GM18870 (cell line): ENCODE results near the gene CTNNA2.

ENCODE experiments used
- ATAC-seq: cut with Tn5 transposase; IDR thresholded peaks from one replicate; pipeline ENCODE4 v1.9.1; 2021; ENCODE audit warnings: moderate library complexity; ENCODE audit not compliant: unreplicated experiment

CTNNA2 gene

GRCh38 chr2:79512442-79513401 lies at the start of gene CTNNA2:
Gene CTNNA2 (plus strand): TSS chr2:79513051.
- no peak for ATAC-seq

GRCh38 chr2:79487399-79487798 lies 25.5 kb upstream of the CTNNA2 start:
- no peak for ATAC-seq

DNA sequence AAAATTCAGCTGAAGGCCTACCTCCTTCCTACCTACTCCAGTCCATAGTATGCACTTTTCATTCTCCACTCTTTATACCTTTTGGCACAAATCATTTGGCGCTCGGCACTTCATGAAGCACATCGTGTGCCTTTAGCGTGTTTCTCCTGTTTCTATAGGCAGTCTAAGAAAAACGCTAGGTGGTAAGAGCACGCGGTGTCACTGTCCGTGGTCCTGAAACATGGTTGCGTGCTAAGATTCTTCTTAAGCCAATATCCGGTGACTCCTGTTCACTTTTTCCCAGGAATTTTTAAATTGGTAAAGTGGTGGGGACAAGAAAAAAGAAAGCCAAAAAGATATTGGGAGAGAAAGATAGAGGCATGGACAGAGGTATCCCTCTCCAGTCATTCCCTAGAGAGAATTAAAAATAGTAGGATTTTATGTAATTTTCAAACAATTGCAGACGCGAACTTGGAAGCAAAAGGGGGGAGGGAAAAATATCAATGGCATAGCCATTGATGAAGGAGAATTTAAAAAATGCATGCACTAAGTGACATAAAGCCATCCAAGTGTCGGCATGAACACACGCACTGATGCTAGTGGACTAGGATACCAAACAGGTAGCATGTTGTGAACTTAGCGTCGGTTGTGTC lies 1.4 kb upstream of the CTNNA2 start:
- ATAC-seq: no peak

DNA sequence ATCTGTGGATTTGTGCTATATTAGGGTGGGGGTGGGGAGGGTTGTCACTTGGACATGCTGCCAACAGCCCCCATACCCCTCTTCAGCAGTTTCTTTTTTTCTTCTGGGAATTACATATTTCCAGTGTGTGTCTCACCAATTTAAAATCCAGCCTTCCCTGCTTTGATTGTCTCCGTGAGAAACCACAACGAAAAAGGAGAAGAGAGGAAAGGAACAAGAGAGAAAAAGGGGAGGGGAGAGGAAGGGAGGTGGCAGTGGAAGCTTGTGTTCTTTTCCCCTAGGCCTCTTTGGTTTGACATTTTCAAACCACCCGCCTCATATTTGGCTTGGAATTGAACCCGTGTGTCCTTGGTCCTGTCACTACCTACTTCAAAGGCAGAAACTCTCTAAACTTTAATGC lies 860 bp downstream of the CTNNA2 start:
- no peak for ATAC-seq

GRCh38 chr2:79529636-79530035 lies 16.8 kb downstream of the CTNNA2 start:
- no peak for ATAC-seq

DNA sequence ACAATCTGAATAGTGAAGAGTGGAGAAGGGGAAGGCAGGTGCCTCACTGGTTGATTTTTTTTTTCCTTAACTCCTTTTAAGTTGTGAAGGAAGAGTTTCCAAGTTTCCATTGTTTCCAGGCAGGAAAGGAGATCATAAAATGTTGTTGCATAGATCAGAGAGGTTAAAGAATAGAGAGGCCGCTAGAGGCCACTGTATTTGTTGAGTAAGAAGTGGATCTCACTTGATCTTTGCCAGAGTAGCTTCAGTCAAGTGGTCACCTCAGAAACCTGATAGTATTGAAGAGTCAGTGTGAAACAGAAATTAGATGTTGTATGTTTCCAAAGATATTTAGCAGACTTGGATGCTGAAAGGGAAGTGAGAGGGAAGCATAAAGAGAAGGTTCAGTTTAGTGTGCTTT lies 17.6 kb downstream of the CTNNA2 start:
- ATAC-seq: no peak

DNA sequence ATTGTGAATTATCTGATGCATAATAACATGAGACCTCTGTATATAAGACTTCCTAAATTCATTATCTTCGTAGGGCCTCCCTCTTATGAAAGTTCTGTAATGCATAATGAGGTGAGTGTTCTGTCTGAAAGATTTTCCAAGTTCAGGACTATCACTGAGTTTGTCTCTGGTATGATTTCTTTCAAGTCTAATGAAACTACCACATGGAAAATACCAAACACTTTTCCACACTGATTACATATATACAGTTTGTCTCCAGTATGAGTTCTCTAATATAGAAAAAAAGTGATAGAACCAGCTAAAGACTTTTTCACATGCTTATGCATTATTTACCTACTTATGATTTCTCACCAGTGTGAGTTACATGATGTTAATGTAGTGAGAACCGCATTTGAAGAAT lies 34.7 kb downstream of the CTNNA2 start:
- no peak for ATAC-seq

DNA sequence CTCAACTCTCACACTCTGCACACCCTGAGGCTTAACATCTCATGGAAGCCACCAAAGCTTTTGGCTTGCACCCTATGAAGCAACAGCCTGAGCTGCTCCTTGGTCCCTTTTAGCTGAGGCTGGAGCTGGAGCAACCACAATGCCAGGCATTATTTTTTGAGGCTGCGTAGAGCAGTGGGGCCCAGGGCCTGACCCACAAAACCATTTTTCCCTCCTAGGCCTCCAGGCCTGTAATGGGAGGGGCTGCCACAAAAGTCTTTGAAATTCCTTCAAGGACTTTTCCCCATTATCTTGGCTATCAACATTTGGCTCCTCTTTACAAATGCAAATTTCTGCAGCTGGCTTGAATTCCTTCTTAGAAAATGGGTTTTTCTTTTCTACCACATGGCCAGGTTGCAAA lies 39.8 kb downstream of the CTNNA2 start:
- no peak for ATAC-seq

DNA sequence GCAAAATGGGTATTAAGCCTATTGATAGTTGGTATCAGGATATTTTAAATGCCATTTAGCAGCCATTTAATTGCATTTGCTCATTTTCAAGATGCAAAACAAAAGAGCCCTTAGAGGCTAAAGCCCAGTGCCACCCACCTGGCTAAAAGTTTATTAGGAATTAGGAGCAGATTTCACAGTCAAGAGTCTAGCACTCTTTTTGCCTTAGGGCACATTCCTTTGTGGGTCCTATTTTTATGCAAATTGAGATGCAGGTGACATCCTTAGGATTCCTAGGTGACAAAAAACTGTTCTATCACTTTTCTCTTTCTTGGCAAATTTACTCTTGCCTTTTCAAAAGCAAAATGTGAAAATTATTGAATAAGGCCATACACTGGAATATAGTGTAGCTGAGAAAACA lies 42.0 kb downstream of the CTNNA2 start:
- no peak for ATAC-seq

DNA sequence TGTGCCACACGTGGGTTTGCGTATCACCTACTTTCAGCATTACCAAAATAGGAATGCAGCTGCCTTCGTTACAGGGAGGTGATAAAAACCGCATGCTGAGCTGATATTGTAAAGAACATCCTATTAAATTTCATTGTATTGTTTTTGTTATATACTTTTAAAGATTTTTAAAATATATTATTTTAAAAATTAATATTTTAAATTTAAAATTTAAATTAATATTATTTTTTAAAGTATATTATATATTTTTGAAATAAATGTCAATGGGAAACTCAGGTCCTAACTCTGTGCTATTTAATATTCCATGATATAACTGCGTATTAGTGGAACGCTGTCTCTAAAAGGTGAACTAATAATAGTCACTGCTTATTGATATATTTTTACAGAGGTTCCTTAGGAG lies 51.2 kb downstream of the CTNNA2 start:
- no peak for ATAC-seq

DNA sequence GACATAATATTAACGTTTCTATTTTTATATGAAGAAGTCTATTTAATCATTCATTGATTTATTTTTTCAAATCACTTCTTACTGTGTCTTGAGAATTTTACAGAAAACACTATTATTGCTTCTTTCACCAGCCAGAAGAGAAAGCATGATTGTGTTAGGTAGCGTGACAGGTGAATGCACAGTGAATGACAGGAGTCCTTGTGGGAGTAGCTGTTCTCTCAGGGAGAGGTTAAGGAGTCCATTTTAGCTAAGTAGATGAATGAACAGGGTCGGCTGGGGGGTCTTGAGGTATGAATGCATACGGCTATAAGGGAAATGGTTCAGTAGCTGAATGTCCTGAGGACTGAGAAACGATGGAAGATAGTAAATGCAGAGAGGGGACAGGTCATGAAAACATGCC lies 56.2 kb downstream of the CTNNA2 start:
- no peak for ATAC-seq

- ATAC-seq: no peak
Measured at GRCh38 chr2:79573895-79574674, 61.2 kb downstream of the CTNNA2 start.

- no peak for ATAC-seq
Measured at GRCh38 chr2:79576451-79576850, 63.6 kb downstream of the CTNNA2 start.

DNA sequence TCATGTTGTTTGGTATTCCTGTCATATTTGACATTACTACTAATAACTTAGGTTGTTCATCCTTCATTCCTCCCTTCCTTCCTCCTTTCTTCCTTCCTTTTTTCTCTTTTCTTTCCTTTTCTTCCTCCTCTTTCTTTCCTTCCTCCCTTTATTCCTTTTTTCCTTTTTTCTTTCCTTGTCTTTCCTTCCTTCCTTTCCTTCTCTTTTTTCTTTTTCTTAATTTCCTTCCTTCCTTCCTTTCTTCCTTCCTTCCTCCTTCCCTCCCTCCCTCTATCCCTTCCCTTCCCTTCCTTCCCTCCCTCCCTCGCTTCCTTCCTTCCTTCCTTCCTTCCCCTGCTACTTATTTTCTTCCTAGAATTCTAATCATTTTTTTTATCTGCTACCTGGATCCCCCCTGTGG lies 66.1 kb downstream of the CTNNA2 start:
- ATAC-seq: no peak

- no peak for ATAC-seq
Measured at GRCh38 chr2:79580175-79580574, 67.3 kb downstream of the CTNNA2 start.

DNA sequence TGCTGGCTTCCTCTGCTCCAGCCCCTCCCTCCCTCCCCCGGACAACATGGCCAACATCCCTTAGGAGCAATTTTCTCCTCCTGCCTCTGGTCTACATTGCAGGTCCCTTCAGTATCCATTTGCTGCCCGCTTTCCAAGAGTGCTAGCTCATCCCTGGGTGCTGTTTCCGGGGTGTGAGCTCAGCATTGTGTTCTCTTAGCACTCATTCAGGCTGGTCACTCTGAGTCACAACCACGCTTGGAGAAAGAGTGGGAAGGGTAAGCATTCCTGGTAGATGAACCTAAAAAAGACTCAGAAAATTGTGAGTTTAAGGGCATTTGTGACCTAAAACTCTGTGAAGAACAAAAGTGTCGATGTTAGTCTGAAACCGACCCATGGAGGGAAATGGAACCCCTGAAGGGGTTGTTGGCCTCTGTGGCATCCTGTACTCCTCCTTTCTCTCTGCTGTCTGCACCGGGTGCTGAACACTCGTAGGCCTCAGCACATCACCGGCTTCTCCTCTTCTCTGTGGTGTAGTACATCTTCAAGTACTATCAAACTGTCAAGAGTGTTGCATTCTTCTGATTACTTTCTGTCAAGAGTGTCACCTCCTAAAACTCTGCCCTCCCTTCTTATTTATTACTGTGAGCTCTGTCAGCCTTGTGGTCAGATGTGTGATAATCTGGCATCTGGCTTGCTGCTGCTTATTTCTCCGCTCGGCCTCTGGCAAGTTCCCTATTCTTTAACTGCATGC lies 73.0 kb downstream of the CTNNA2 start:
- no peak for ATAC-seq

DNA sequence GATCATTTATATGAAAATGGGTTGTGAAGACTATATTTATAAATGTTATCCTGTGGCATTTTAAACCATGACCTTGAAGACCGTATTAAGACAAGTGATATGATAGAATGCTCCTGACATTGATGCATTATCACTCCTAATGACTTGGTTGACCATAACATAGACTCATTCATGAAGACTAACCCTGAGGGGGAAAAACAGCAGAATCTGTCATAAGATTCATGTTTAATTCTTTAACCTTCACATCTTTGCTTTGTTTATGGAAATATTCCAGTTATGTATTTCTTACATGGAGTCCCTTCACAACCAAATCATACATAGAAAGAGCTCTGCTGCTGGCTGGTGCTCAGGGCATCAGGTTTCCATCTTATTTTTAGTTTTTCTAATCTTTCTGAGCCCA lies 78.4 kb downstream of the CTNNA2 start:
- no peak for ATAC-seq

GRCh38 chr2:79593237-79593867 lies 80.5 kb downstream of the CTNNA2 start:
- ATAC-seq: no peak

DNA sequence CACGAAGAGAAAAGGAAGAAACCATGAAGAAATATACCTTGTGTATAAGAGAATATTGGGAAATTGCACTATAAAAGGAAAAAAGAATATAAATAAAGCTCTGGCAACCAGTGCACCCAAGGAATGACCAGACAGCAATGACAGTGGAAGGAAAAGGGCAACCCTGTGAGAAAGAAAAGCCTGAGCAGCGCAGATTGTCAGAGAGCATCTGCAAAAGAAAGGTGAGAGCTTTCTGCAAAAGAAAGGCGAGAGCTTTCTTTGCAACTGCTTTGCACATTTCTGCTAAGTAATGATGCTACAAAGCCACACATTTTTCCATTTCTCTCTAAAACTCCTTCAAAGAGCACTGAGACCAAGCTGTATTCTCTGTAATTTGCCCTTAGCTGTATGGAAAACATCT lies 83.6 kb downstream of the CTNNA2 start:
- no peak for ATAC-seq

DNA sequence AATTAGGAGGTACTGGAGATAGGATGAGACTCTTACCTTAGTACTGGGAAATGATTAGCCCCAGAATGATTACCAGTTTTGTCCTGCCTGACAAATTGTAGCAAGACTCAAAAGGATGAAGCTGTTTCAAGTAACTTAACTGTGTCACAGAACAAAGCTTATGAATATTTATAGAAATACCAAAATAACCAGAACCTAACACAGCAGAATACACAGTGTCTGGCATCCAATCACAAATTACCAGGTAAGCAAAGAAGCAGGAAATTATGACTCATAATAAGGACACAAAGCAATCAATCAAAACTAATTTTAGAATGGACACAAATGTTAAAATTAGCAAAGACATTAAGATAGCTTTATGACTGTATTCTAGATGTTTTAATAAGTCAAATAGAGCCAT lies 91.9 kb downstream of the CTNNA2 start:
- ATAC-seq: no peak
